Brain microvascular endothelial cell (primary cell): Measurements from ENCODE around the gene KCNMB2.
"Not testable (repeated sequence)": the region's sequence is repeated elsewhere in the genome, so short reads cannot be mapped to it uniquely, and the experiment has no call there.

ENCODE experiments used
- DNase-seq: peaks from one replicate; pipeline ENCODE4 v3.0.0-alpha.2; 2020
- H3K27ac ChIP-seq: fragments of 250-450 bp; sonication (Bioruptor Pico); 2 replicates; pipeline ENCODE4 v1.5.1; 2020; ENCODE audit warnings: mild to moderate bottlenecking, moderate library complexity
- H3K27me3 ChIP-seq: fragments of 250-450 bp; sonication (Bioruptor Pico); replicated peaks from 2 replicates; pipeline ENCODE4 v1.5.1; 2020; ENCODE audit warnings: mild to moderate bottlenecking
- H3K36me3 ChIP-seq: fragments of 250-450 bp; sonication (Bioruptor Pico); replicated peaks from 2 replicates; pipeline ENCODE4 v1.5.1; 2020; ENCODE audit warnings: mild to moderate bottlenecking
- H3K4me3 ChIP-seq: 2 replicates; pipeline ENCODE4 v1.5.1; 2011; ENCODE audit warnings: low read depth, mild to moderate bottlenecking, control low read depth, low read length, moderate library complexity
- CTCF ChIP-seq: IDR thresholded peaks from 2 replicates; pipeline ENCODE4 v1.5.1; 2011; ENCODE audit warnings: low read depth, mild to moderate bottlenecking, moderate library complexity, low read length, control low read depth, inconsistent platforms; ENCODE audit errors: missing control alignments
- in situ Hi-C: cut with HindIII; loops from 2 replicates; pipeline ENCODE4 v1.10.0; 2017; ENCODE audit warnings: low sequenced_read_pairs, low pct_ligation_motif_present

Gene KCNMB2

GRCh38 chr3:178741020-178741419 lies 204.8 kb downstream of the KCNMB2 start:
- no peak for TF ChIP-seq CTCF
- in situ Hi-C loops = no loop called here
- Histone ChIP-seq H3K27me3 (no peaks in the 10 kb centered on the region), H3K27ac (no peak overlapping the region), H3K36me3 (no peaks in the 10 kb centered on the region), H3K4me3 (no peak overlapping the region)
- DNase-seq = no peak

- TF ChIP-seq CTCF = no peak
- no peak for DNase-seq
- Histone ChIP-seq H3K36me3 (no peaks in the 10 kb centered on the region), H3K27ac (no peak overlapping the region), H3K4me3 (no peak overlapping the region), H3K27me3 (no peaks in the 10 kb centered on the region)
- in situ Hi-C loops = no loop called here
Observed at GRCh38 chr3:178743297-178743696, 207.1 kb downstream of the KCNMB2 start.

- DNase-seq, in situ Hi-C loops, H3K27ac ChIP-seq, H3K36me3 ChIP-seq, H3K4me3 ChIP-seq, H3K27me3 ChIP-seq: not testable (repeated sequence)
- peak; percentile 7 for TF ChIP-seq CTCF
Observed at GRCh38 chr3:178745861-178746655, 209.8 kb downstream of the KCNMB2 start.

GRCh38 chr3:178748874-178749273 lies 212.6 kb downstream of the KCNMB2 start:
- in situ Hi-C loops = no loop called here
- no peak overlapping the region for H3K4me3 ChIP-seq
- TF ChIP-seq CTCF = no peak
- DNase-seq = no peak
- H3K27me3 ChIP-seq = no peaks in the 10 kb centered on the region
- no peak overlapping the region for H3K27ac ChIP-seq
- H3K36me3 ChIP-seq = no peaks in the 10 kb centered on the region

- no peaks in the 10 kb centered on the region for H3K36me3 ChIP-seq
- TF ChIP-seq CTCF = no peak
- in situ Hi-C loops = no loop called here
- no peak for DNase-seq
- no peak overlapping the region for H3K4me3 ChIP-seq
- H3K27ac ChIP-seq = no peak overlapping the region
- H3K27me3 ChIP-seq = no peaks in the 10 kb centered on the region
Observed at GRCh38 chr3:178749471-178749870, 213.2 kb downstream of the KCNMB2 start.
